Smooth muscle cell (in vitro differentiated cells): ENCODE measurements around the gene VPS41. TPM values are rescaled to one million over a fixed set of nuclear protein-coding genes. Genes with fewer than 3 reads are reported as not detected.
A peak's percentile ranks its signal among the peaks of the same experiment; 100 is the strongest.
"Not testable (repeated sequence)": the region's sequence is repeated elsewhere in the genome, so short reads cannot be mapped to it uniquely, and the experiment has no call there.

Experiments
- DNase-seq: peaks from one replicate; lab custom pipeline; 2025; ENCODE audit not compliant: unreplicated experiment; lab: John Stamatoyannopoulos, UW
- H2AFZ ChIP-seq: fragments of 200-600 bp; sonication (generic); 2 replicates; pipeline ENCODE4 v1.6.0; 2016; ENCODE audit warnings: antibody characterized with exemption, low read depth, mild to moderate bottlenecking
- H3F3A ChIP-seq: fragments of 200-600 bp; sonication (generic); 2 replicates; pipeline ENCODE4 v1.6.0; 2017; ENCODE audit warnings: antibody characterized with exemption, low read depth
- H3K27ac ChIP-seq: fragments of 200-600 bp; sonication (generic); 2 replicates; pipeline ENCODE4 v1.5.1; 2016; ENCODE audit warnings: low read depth, mild to moderate bottlenecking
- H3K27me3 ChIP-seq: fragments of 200-600 bp; sonication (generic); 2 replicates; pipeline ENCODE4 v1.6.1; 2016; ENCODE audit warnings: low read depth, mild to moderate bottlenecking
- H3K36me3 ChIP-seq: fragments of 200-600 bp; sonication (generic); 2 replicates; pipeline ENCODE4 v1.5.1; 2016; ENCODE audit warnings: low read depth
- H3K4me1 ChIP-seq: fragments of 200-600 bp; sonication (generic); 2 replicates; pipeline ENCODE4 v1.5.1; 2016; ENCODE audit warnings: low read depth
- H3K4me2 ChIP-seq: fragments of 200-600 bp; sonication (generic); 2 replicates; pipeline ENCODE4 v1.6.0; 2016; ENCODE audit warnings: mild to moderate bottlenecking
- H3K4me3 ChIP-seq: fragments of 200-600 bp; sonication (generic); 2 replicates; pipeline ENCODE4 v1.5.1; 2016; ENCODE audit warnings: mild to moderate bottlenecking
- H3K79me2 ChIP-seq: fragments of 200-600 bp; sonication (generic); 2 replicates; pipeline ENCODE4 v1.6.0; 2016; ENCODE audit warnings: low read depth, mild to moderate bottlenecking
- H3K9ac ChIP-seq: fragments of 200-600 bp; sonication (generic); 2 replicates; pipeline ENCODE4 v1.6.0; 2016; ENCODE audit warnings: low read depth
- H3K9me3 ChIP-seq: fragments of 200-600 bp; sonication (generic); replicated peaks from 2 replicates; pipeline ENCODE4 v1.5.1; 2016; ENCODE audit warnings: low read depth
- H4K20me1 ChIP-seq: fragments of 200-600 bp; sonication (generic); 2 replicates; pipeline ENCODE4 v1.6.0; 2016; ENCODE audit warnings: low read depth
- WGBS: methylation state at CpG from one replicate; pipeline ENCODE4 v1.1.7; 2016; ENCODE audit warnings: low lambda C conversion rate; 5-methylcytosine and 5-hydroxymethylcytosine counted together
- polyA plus RNA-seq: library from polyadenylated mRNA; unstranded; fragments of >200 nt; fragmentation: Nextera tagmentation; extraction: Ambion mirVana; gene quantifications from 2 replicates; pipeline ENCODE4 v1.2.1, GENCODE V29; 2016
- total RNA-seq: library from RNA; depleted of rRNA; stranded (reverse); fragments of >200 nt; gene quantifications from 2 replicates; pipeline ENCODE4 v1.2.3, GENCODE V29; 2014
- TF ChIP-seq, protein P1 (sequence below): fragments of 200-600 bp; sonication (generic); IDR thresholded peaks from 2 replicates; pipeline ENCODE4 v1.5.1; 2017; ENCODE audit warnings: borderline replicate concordance, mild to moderate bottlenecking, antibody characterized with exemption; ENCODE audit not compliant: insufficient read depth, poor library complexity, severe bottlenecking

Gene VPS41
- total and polyA plus RNA-seq, 2 experiments from 2014 or later = 22.1 to 39.7 TPM

DNA sequence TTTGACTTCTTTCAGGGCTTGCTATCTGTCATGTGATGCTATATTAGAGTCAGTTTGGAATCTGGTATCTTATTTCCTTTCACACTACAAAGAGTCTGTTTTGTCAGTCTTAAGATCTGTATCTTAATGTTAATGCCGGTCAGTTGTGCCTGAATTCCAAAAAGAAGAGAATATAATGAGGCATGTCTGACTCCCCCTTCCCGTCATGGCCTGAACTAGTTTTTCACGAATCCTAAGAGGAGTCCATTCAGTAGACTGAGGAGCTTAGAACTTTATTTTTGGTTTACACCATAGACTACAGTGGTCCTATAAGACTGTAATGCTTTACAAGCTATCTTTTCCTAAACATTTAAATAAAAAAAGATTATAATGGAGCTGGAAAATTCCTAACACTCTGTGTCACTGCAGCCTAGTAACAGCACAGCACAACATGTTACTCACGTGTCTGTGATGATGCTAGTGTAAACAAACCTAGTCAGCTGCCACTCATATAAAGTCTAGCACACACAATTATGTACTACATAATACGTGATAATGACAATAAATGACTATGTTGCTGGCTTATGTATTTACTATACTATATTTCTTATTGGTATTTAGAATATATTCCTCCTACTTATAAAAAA, 50.6 kb downstream of the VPS41 start:
- Histone ChIP-seq H3K9ac (peak overlapping the region; percentile 83), H3K4me1 (no peaks in the 10 kb centered on the region), H3K27ac (peak overlapping the region; percentile 91), H3K4me3 (no peak overlapping the region), H3K79me2 (no peaks in the 10 kb centered on the region), H3K9me3 (no peaks in the 10 kb centered on the region), H4K20me1 (no peaks in the 10 kb centered on the region), H3K27me3 (no peaks in the 10 kb centered on the region), H3K36me3 (no peaks in the 10 kb centered on the region), H3F3A (no peaks in the 10 kb centered on the region), H2AFZ (no peak overlapping the region), H3K4me2 (peak overlapping the region; percentile 7)
- no peak for DNase-seq
- TF ChIP-seq, protein P1, sequence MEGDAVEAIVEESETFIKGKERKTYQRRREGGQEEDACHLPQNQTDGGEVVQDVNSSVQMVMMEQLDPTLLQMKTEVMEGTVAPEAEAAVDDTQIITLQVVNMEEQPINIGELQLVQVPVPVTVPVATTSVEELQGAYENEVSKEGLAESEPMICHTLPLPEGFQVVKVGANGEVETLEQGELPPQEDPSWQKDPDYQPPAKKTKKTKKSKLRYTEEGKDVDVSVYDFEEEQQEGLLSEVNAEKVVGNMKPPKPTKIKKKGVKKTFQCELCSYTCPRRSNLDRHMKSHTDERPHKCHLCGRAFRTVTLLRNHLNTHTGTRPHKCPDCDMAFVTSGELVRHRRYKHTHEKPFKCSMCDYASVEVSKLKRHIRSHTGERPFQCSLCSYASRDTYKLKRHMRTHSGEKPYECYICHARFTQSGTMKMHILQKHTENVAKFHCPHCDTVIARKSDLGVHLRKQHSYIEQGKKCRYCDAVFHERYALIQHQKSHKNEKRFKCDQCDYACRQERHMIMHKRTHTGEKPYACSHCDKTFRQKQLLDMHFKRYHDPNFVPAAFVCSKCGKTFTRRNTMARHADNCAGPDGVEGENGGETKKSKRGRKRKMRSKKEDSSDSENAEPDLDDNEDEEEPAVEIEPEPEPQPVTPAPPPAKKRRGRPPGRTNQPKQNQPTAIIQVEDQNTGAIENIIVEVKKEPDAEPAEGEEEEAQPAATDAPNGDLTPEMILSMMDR = no peak
- WGBS = 32% methylated on average over 5 of the region's 5 CpGs

DNA sequence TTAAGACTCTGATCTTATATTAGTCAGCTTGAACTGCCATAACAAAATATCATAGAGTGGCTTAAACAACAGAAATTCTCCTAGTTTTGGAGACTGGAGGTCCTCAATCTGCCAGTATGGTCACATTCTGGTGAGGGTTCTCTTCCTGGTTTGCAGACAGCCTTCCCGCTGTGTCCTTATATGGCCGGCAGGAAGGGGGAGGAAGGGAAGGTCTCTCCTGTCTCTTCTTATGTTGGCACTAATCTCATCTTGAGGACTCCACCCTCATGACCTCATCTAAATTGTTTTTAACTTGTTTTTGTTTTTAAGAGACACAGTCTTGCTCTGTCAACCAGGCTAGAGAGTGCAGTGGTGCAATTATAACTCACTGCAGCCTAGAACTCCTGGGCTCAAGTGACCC, 53.1 kb downstream of the VPS41 start:
- no peaks in the 10 kb centered on the region for H3K79me2 ChIP-seq
- TF ChIP-seq, protein P1 = no peak
- H3F3A ChIP-seq = no peaks in the 10 kb centered on the region
- H3K36me3 ChIP-seq = no peaks in the 10 kb centered on the region
- H3K4me3 ChIP-seq = no peak overlapping the region
- H3K9ac ChIP-seq = no peak overlapping the region
- no peak overlapping the region for H2AFZ ChIP-seq
- no peaks in the 10 kb centered on the region for H3K9me3 ChIP-seq
- 94% methylated on average over 2 of the region's 2 CpGs for WGBS
- no peak overlapping the region for H3K4me2 ChIP-seq
- H4K20me1 ChIP-seq = peaks cover 4% of the 10 kb centered on the region
- DNase-seq = no peak
- H3K27ac ChIP-seq = no peak overlapping the region
- no peaks in the 10 kb centered on the region for H3K27me3 ChIP-seq
- H3K4me1 ChIP-seq = no peaks in the 10 kb centered on the region

DNA sequence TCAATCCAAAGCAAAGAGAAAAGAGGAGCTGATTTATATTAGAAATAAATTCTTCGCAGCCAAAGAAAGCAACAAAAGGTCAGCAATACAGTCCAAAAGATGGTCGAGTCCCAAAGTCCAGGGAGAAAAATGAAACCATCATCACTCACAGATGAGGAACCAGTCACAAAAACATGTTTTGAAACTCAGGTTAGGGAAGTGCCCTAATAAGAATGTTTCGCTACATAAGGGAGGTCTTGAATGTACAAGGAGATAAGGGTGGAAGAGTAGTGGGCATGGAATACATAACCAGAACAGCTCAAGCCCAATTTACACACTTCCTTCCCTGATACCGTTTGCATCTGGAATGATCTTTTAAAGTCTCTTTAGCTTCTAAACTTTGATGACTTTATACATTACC, 53.6 kb downstream of the VPS41 start:
- Histone ChIP-seq H3F3A (no peaks in the 10 kb centered on the region), H3K4me2 (no peak overlapping the region), H3K4me3 (no peak overlapping the region), H3K9ac (no peak overlapping the region), H3K27ac (no peak overlapping the region), H3K9me3 (no peaks in the 10 kb centered on the region), H3K27me3 (no peaks in the 10 kb centered on the region), H3K4me1 (no peaks in the 10 kb centered on the region), H4K20me1 (peaks cover 4% of the 10 kb centered on the region), H2AFZ (no peak overlapping the region), H3K36me3 (no peaks in the 10 kb centered on the region), H3K79me2 (no peaks in the 10 kb centered on the region)
- no peak for DNase-seq
- TF ChIP-seq, protein P1 = no peak
- 85% methylated on average over 4 of the region's 4 CpGs for WGBS

DNA sequence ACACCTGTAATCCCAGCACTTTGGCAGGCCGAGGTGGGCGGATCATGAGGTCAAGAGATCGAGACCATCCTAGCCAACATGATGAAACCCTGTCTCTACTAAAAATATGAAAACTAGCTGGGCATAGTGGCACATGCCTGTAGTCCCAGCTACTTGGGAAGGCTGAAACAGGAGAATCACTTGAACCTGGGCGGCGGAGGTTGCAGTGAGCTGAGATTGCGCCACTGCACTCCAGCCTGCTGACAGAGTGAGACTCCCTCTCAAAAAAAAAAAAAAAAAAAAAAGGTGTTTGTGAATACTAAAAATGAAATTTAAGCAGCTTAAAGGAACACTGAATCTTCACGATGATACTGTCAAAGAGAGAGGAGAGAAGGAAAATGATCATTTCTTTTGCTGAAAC, 54.0 kb downstream of the VPS41 start:
- not testable (repeated sequence) for H3K4me1 ChIP-seq, H3K36me3 ChIP-seq, H3K27ac ChIP-seq, H3K79me2 ChIP-seq, H3K27me3 ChIP-seq, H3K9me3 ChIP-seq, H4K20me1 ChIP-seq, H2AFZ ChIP-seq, H3F3A ChIP-seq, DNase-seq, H3K9ac ChIP-seq, H3K4me2 ChIP-seq, H3K4me3 ChIP-seq
- 95% methylated on average over 7 of the region's 7 CpGs for WGBS
